H9 (cell line): ENCODE results near the gene PPP2R5E. TPM values are rescaled to one million over a fixed set of nuclear protein-coding genes. Genes with fewer than 3 reads are reported as not detected.

Experiments
- DNase-seq: peaks from one replicate; pipeline ENCODE4 v3.0.0-alpha.2; 2017
- H2AFZ ChIP-seq: one replicate; pipeline ENCODE4 v1.6.1; 2013; ENCODE audit warnings: mild to moderate bottlenecking, low read length, control low read depth, moderate library complexity
- H2AK5ac ChIP-seq: 2 replicates; pipeline ENCODE4 v1.6.1; 2013; ENCODE audit warnings: low read length, control low read depth, mixed read lengths; ENCODE audit not compliant: insufficient read length
- H2BK120ac ChIP-seq: one replicate; pipeline ENCODE4 v1.6.1; 2013; ENCODE audit warnings: low read depth, mild to moderate bottlenecking, low read length, control low read depth, inconsistent platforms; ENCODE audit not compliant: poor library complexity, severe bottlenecking
- H2BK12ac ChIP-seq: 2 replicates; pipeline ENCODE4 v1.6.1; 2013; ENCODE audit warnings: low read length, control low read depth, mixed read lengths, low read depth; ENCODE audit not compliant: insufficient read length
- H2BK15ac ChIP-seq: 2 replicates; pipeline ENCODE4 v1.6.1; 2013; ENCODE audit warnings: low read depth, low read length, control low read depth
- H2BK20ac ChIP-seq: one replicate; pipeline ENCODE4 v1.6.1; 2013; ENCODE audit warnings: low read depth, mild to moderate bottlenecking, low read length, control low read depth, inconsistent platforms; ENCODE audit not compliant: poor library complexity, severe bottlenecking
- H2BK5ac ChIP-seq: 2 replicates; pipeline ENCODE4 v1.6.1; 2013; ENCODE audit warnings: low read length, control low read depth, mixed read lengths; ENCODE audit not compliant: insufficient read length
- H3K14ac ChIP-seq: 2 replicates; pipeline ENCODE4 v1.6.1; 2013; ENCODE audit warnings: low read length, control low read depth; ENCODE audit not compliant: insufficient read depth
- H3K18ac ChIP-seq: 2 replicates; pipeline ENCODE4 v1.6.1; 2013; ENCODE audit warnings: low read depth, mild to moderate bottlenecking, mixed read lengths, low read length, control low read depth; ENCODE audit not compliant: insufficient read length
- H3K23ac ChIP-seq: 2 replicates; pipeline ENCODE4 v1.6.1; 2013; ENCODE audit warnings: low read length, control low read depth, mixed read lengths, low read depth; ENCODE audit not compliant: insufficient read length
- H3K23me2 ChIP-seq: 2 replicates; pipeline ENCODE4 v1.6.1; 2013; ENCODE audit warnings: low read depth, mild to moderate bottlenecking, mixed read lengths, low read length, control low read depth; ENCODE audit not compliant: insufficient read length, poor library complexity, severe bottlenecking
- H3K27ac ChIP-seq: 2 replicates; pipeline ENCODE4 v1.5.1; 2013; ENCODE audit warnings: low read length, control low read depth, mixed read lengths, low read depth; ENCODE audit not compliant: insufficient read length
- H3K27me3 ChIP-seq: 2 replicates; pipeline ENCODE4 v1.6.1; 2013; ENCODE audit warnings: low read length, control low read depth, inconsistent platforms; ENCODE audit not compliant: insufficient read depth
- H3K4ac ChIP-seq: 2 replicates; pipeline ENCODE4 v1.6.1; 2013; ENCODE audit warnings: low read depth, mild to moderate bottlenecking, control low read depth, inconsistent platforms, low read length, moderate library complexity
- H3K4me1 ChIP-seq: 2 replicates; pipeline ENCODE4 v1.6.1; 2013; ENCODE audit warnings: low read length, control low read depth, inconsistent platforms; ENCODE audit not compliant: insufficient read depth
- H3K4me2 ChIP-seq: 2 replicates; pipeline ENCODE4 v1.6.1; 2013; ENCODE audit warnings: low read length, control low read depth, mixed read lengths; ENCODE audit not compliant: insufficient read length, insufficient read depth
- H3K56ac ChIP-seq: 2 replicates; pipeline ENCODE4 v1.6.1; 2013; ENCODE audit warnings: low read depth, mild to moderate bottlenecking, mixed read lengths, low read length, control low read depth; ENCODE audit not compliant: insufficient read length
- H3K79me1 ChIP-seq: 2 replicates; pipeline ENCODE4 v1.6.1; 2013; ENCODE audit warnings: low read depth, mild to moderate bottlenecking, moderate library complexity, low read length, control low read depth, inconsistent platforms; ENCODE audit not compliant: insufficient read depth, poor library complexity, severe bottlenecking
- H3K79me2 ChIP-seq: 2 replicates; pipeline ENCODE4 v1.6.1; 2013; ENCODE audit warnings: low read length, control low read depth, inconsistent platforms; ENCODE audit not compliant: insufficient read depth
- H3K9ac ChIP-seq: 2 replicates; pipeline ENCODE4 v1.6.1; 2013; ENCODE audit warnings: low read length, control low read depth, mixed read lengths; ENCODE audit not compliant: insufficient read length; ENCODE audit errors: extremely low read depth
- H3K9me3 ChIP-seq: one replicate; pipeline ENCODE4 v1.6.1; 2013; ENCODE audit warnings: low read depth, low read length, inconsistent platforms; ENCODE audit not compliant: control insufficient read depth
- H3T11ph ChIP-seq: one replicate; pipeline ENCODE4 v1.6.1; 2013; ENCODE audit warnings: mild to moderate bottlenecking, low read length, control low read depth, inconsistent platforms
- H4K20me1 ChIP-seq: one replicate; pipeline ENCODE4 v1.6.1; 2013; ENCODE audit not compliant: control insufficient read depth, insufficient read length, insufficient read depth
- H4K5ac ChIP-seq: 2 replicates; pipeline ENCODE4 v1.6.1; 2013; ENCODE audit warnings: low read depth, mild to moderate bottlenecking, mixed read lengths, low read length, control low read depth; ENCODE audit not compliant: insufficient read length
- H4K8ac ChIP-seq: replicated peaks from 2 replicates; pipeline ENCODE4 v1.6.1; 2013; ENCODE audit warnings: low read length, control low read depth, mixed read lengths, low read depth; ENCODE audit not compliant: insufficient read length
- H4K91ac ChIP-seq: 2 replicates; pipeline ENCODE4 v1.6.1; 2013; ENCODE audit warnings: low read depth, mild to moderate bottlenecking, moderate library complexity, mixed read lengths, low read length, control low read depth; ENCODE audit not compliant: insufficient read length
- H3K27ac Mint-ChIP-seq, 3 experiments: 2 replicates in 2 of 3; 3 replicates in 1 of 3; pipeline ENCODE4 v1.8.0; 2020 to 2021; ENCODE audit warnings: mixed read lengths in 3 of 3, mild to moderate bottlenecking in 1 of 3, moderate library complexity in 1 of 3
- H3K27me3 Mint-ChIP-seq: 2 replicates; pipeline ENCODE4 v1.8.0; 2021; ENCODE audit warnings: low read depth, mild to moderate bottlenecking, moderate library complexity, mixed read lengths
- H3K36me3 Mint-ChIP-seq, 3 experiments: 2 replicates in 2 of 3; 3 replicates in 1 of 3; pipeline ENCODE4 v1.8.0; 2020 to 2021; ENCODE audit warnings: low read depth in 3 of 3, mixed read lengths in 3 of 3; ENCODE audit not compliant: insufficient read depth in 1 of 3
- H3K4me1 Mint-ChIP-seq, 2 experiments: 2 replicates each; pipeline ENCODE4 v1.8.0; 2020; ENCODE audit warnings: mixed read lengths in 2 of 2
- H3K4me3 Mint-ChIP-seq, 2 experiments: 2 replicates in 1 of 2; 3 replicates in 1 of 2; pipeline ENCODE4 v1.8.0; 2020 to 2021; ENCODE audit warnings: mild to moderate bottlenecking in 2 of 2, mixed read lengths in 2 of 2, moderate library complexity in 1 of 2
- H3K9me3 Mint-ChIP-seq, 2 experiments: 2 replicates in 1 of 2; 3 replicates in 1 of 2; pipeline ENCODE4 v1.8.0; 2020; ENCODE audit warnings: mild to moderate bottlenecking in 2 of 2, mixed read lengths in 2 of 2, moderate library complexity in 1 of 2
- WGBS: extraction: QIAGEN DNeasy Blood & Tissue Kit; methylation state at CpG from one replicate; pipeline ENCODE4 v1.1.7; 2013; ENCODE audit warnings: missing lambda C conversion rate, low lambda C conversion rate, mixed read lengths; ENCODE audit not compliant: insufficient read length; ENCODE audit errors: extremely low coverage; 5-methylcytosine and 5-hydroxymethylcytosine counted together
- total RNA-seq: library from RNA; stranded (reverse); gene quantifications from 2 replicates; pipeline ENCODE4 v1.2.1, GENCODE V29; 2021
- TF ChIP-seq, protein P1 (sequence below): fragments of 200-600 bp; sonication (generic); conservative IDR thresholded peaks from 3 replicates; pipeline ENCODE4 v1.8.0; 2021; ENCODE audit warnings: antibody characterized with exemption, mild to moderate bottlenecking

PPP2R5E gene
- total RNA-seq, 1 experiment from 2014 or later = 65.8 TPM

DNA sequence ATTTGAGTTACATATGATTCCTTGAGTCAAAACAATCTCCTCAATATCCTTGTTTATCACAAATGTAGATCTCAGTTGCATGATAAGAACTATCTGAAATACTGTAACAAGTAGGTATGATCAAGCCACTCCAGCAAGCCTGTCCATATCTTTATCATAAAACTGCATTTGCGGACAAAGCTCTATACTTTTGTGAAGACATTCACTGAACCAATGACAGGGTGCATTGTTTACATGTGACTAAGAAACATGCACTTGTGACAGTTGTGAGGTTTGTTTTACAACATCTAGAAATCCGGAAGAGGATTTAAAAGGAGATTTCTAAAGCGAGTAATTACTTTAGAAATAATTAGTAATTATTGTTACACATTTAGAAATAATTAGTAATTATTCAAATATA is 111.7 kb downstream of the PPP2R5E start:
- no peaks in the 10 kb centered on the region for H3K9me3 Mint-ChIP-seq
- no peaks in the 10 kb centered on the region; the same call in 1 of the 2 replicates for H3K4me1 ChIP-seq
- H4K8ac ChIP-seq = no peak overlapping the region
- H3K9ac ChIP-seq = no peak overlapping the region
- no peak overlapping the region for H2BK15ac ChIP-seq
- peaks cover 3% of the 10 kb centered on the region for H3K79me1 ChIP-seq
- H3K56ac ChIP-seq = no peak overlapping the region
- no peak overlapping the region for H2BK20ac ChIP-seq
- no peak overlapping the region for H3K4me2 ChIP-seq
- peaks cover 24 to 40% of the 10 kb centered on the region in 2 experiments for H3K4me1 Mint-ChIP-seq
- H4K5ac ChIP-seq = no peak overlapping the region
- H3K79me2 ChIP-seq = peaks cover 1% of the 10 kb centered on the region; the same call in 1 of the 2 replicates
- no peak overlapping the region for H3T11ph ChIP-seq
- no peak overlapping the region for H2AK5ac ChIP-seq
- no peak overlapping the region for H3K4ac ChIP-seq
- no peak overlapping the region for H2BK120ac ChIP-seq
- H3K9me3 ChIP-seq = no peaks in the 10 kb centered on the region
- no peak overlapping the region for H3K14ac ChIP-seq
- no peak overlapping the region for H2BK5ac ChIP-seq
- no peak overlapping the region for H3K18ac ChIP-seq
- H3K23ac ChIP-seq = no peak overlapping the region
- H3K36me3 Mint-ChIP-seq = no peaks in the 10 kb centered on the region
- H2BK12ac ChIP-seq = no peak overlapping the region
- WGBS = no CpG with 5 or more reads among the region's 3 CpGs
- DNase-seq = no peak
- H3K27ac ChIP-seq = no peak overlapping the region
- no peaks in the 10 kb centered on the region for H4K20me1 ChIP-seq
- TF ChIP-seq, protein P1, sequence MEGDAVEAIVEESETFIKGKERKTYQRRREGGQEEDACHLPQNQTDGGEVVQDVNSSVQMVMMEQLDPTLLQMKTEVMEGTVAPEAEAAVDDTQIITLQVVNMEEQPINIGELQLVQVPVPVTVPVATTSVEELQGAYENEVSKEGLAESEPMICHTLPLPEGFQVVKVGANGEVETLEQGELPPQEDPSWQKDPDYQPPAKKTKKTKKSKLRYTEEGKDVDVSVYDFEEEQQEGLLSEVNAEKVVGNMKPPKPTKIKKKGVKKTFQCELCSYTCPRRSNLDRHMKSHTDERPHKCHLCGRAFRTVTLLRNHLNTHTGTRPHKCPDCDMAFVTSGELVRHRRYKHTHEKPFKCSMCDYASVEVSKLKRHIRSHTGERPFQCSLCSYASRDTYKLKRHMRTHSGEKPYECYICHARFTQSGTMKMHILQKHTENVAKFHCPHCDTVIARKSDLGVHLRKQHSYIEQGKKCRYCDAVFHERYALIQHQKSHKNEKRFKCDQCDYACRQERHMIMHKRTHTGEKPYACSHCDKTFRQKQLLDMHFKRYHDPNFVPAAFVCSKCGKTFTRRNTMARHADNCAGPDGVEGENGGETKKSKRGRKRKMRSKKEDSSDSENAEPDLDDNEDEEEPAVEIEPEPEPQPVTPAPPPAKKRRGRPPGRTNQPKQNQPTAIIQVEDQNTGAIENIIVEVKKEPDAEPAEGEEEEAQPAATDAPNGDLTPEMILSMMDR = no peak
- no peak overlapping the region for H3K4me3 Mint-ChIP-seq
- no peak overlapping the region for H3K27ac Mint-ChIP-seq
- H2AFZ ChIP-seq = no peak overlapping the region
- no peaks in the 10 kb centered on the region for H3K23me2 ChIP-seq
- no peak overlapping the region for H4K91ac ChIP-seq
- no peaks in the 10 kb centered on the region for H3K27me3 ChIP-seq
- no peaks in the 10 kb centered on the region for H3K27me3 Mint-ChIP-seq
